ENCODE data around the gene MON2.
"Not testable (repeated sequence)": the region's sequence is repeated elsewhere in the genome, so short reads cannot be mapped to it uniquely, and the experiment has no call there.

Gene MON2

GRCh38 chr12:62466594-62467491 is at the start of gene MON2:
Gene MON2 (plus strand): TSS chr12:62466826. CDS start chr12:62467208, 382 bp downstream.
- DNase-seq (ENCODE audit: low read depth in 1 of 2, low spot score in 1 of 2) = peak; percentile 73 to 75

- no peak for DNase-seq (ENCODE audit: low read depth in 1 of 2, low spot score in 1 of 2)
Measured at GRCh38 chr12:62426089-62426488, 40.5 kb upstream of the MON2 start.

- DNase-seq (ENCODE audit: low read depth in 1 of 2, low spot score in 1 of 2) = no peak
Measured at GRCh38 chr12:62429457-62429856, 37.2 kb upstream of the MON2 start.

GRCh38 chr12:62434494-62435302 is 31.9 kb upstream of the MON2 start:
- no peak for DNase-seq (ENCODE audit: low read depth in 1 of 2, low spot score in 1 of 2)

GRCh38 chr12:62435303-62436163 is 31.1 kb upstream of the MON2 start:
- peak; percentile 3 for DNase-seq (ENCODE audit: low read depth in 1 of 2, low spot score in 1 of 2)

- DNase-seq (ENCODE audit: low read depth in 1 of 2, low spot score in 1 of 2) = no peak
Measured at GRCh38 chr12:62436164-62436503, 30.5 kb upstream of the MON2 start.

- DNase-seq (ENCODE audit: low read depth in 1 of 2, low spot score in 1 of 2) = no peak
Measured at GRCh38 chr12:62438098-62438692, 28.4 kb upstream of the MON2 start.

GRCh38 chr12:62446754-62447452 is 19.7 kb upstream of the MON2 start:
- DNase-seq (ENCODE audit: low read depth in 1 of 2, low spot score in 1 of 2) = no peak

GRCh38 chr12:62448436-62448835 is 18.2 kb upstream of the MON2 start:
- no peak for DNase-seq (ENCODE audit: low read depth in 1 of 2, low spot score in 1 of 2)

- DNase-seq (ENCODE audit: low read depth in 1 of 2, low spot score in 1 of 2) = not testable (repeated sequence)
Measured at GRCh38 chr12:62455429-62455828, 11.2 kb upstream of the MON2 start.

- no peak for DNase-seq (ENCODE audit: low read depth in 1 of 2, low spot score in 1 of 2)
Measured at GRCh38 chr12:62458626-62459025, 8.0 kb upstream of the MON2 start.

GRCh38 chr12:62459976-62460375 is 6.7 kb upstream of the MON2 start:
- no peak for DNase-seq (ENCODE audit: low read depth in 1 of 2, low spot score in 1 of 2)

GRCh38 chr12:62461171-62461837 is 5.3 kb upstream of the MON2 start:
- not testable (repeated sequence) for DNase-seq (ENCODE audit: low read depth in 1 of 2, low spot score in 1 of 2)

GRCh38 chr12:62463252-62463651 is 3.4 kb upstream of the MON2 start:
- not testable (repeated sequence) for DNase-seq (ENCODE audit: low read depth in 1 of 2, low spot score in 1 of 2)

GRCh38 chr12:62466018-62466593 is 520 bp upstream of the MON2 start:
- DNase-seq (ENCODE audit: low read depth in 1 of 2, low spot score in 1 of 2) = no peak

- no peak for DNase-seq (ENCODE audit: low read depth in 1 of 2, low spot score in 1 of 2)
Measured at GRCh38 chr12:62468397-62468796, 1.8 kb downstream of the MON2 start.

- DNase-seq (ENCODE audit: low read depth in 1 of 2, low spot score in 1 of 2) = no peak
Measured at GRCh38 chr12:62468935-62469334, 2.3 kb downstream of the MON2 start.

- DNase-seq (ENCODE audit: low read depth in 1 of 2, low spot score in 1 of 2) = no peak
Measured at GRCh38 chr12:62469704-62470103, 3.1 kb downstream of the MON2 start.

- no peak for DNase-seq (ENCODE audit: low read depth in 1 of 2, low spot score in 1 of 2)
Measured at GRCh38 chr12:62471734-62472133, 5.1 kb downstream of the MON2 start.

All from stimulated activated CD4-positive, alpha-beta T cell treated with anti-CD3 and anti-CD28 coated beads, Interleukin-15, amount 100 ng/mL, for 1 hour (primary cell).